ENCODE data around the gene IRF6.

The IRF6 gene

DNA sequence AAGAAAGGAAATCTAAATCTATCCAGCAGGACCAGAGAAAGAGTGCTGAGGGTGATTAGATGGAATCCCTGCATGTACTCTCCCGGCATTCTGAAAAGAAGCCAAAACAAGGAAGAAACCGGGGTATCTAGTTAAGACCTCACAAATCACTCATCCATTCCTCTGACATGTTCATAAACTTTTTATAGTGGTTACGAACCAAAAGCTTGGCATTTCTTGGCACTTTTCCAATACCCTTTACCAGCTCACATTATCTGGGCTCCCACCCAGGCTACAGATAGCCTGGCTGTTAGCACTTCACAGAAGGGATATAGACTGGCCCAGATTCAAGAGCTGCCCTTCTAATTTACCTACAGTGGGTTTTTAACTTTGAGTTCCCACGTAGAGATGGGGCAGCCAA, 19.8 kb downstream of the IRF6 start:
- DNase-seq, result no peak

DNA sequence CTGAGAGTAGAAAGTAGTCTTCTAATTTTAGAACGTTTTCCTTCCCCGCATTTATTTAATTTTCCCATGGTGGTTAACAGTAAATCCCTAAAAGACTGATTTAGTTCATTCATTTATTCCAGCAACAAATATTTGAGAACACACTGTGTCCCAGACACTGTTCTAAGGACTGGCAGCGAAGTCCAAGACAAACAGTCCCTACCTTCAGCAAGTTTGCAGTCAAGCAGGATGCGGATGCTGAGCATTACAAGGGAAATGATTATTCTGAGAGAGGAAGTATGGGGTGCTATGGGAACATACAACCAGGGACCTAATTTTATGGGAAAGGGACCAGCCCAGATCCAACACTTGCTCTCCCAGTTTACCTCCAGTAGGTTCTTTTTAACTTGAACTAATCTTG, 20.4 kb downstream of the IRF6 start:
- DNase-seq, result no peak

DNA sequence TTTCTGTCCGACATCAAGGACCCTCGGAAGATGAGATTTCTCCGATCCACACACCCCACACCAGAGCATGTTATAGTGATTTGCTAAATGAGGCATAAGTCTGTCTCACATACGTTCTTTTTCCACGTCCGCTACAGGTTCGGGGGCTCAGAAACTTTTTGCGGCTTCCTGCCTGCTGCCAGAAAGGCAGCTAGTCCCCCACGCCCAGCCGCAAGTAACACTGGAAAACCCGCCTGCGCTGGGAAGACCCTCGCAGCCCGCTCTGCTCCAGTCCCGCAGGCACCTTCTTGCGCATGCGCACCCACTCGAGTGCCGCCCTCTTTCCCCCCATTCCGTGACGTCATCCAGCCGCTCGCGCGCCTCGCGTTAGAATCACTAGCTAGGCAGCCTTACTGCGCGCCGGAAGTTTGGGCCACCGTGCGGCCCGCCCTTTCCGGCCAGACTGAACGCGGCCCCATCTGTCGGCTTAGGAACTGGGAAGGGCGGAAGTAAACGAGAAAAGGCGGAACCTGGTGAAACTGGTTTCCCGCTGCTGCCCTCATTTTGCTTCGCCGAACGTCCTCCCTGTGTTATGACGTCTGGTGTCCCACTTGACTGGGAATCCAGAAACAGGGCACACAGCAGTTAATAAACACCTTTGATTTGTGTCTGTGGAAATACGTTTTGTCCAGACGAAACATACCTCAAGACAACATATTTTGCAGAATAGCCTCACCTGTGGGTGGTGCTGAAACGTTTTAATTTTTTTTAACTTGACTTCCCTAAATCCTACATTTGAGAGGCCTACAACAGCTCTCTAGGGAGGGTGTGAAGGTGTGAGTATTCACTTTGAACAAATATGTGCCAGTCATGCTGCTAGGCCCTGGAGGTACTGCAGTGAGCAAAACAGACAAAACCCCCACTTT, 21.4 kb downstream of the IRF6 start, which contains the start of gene C1orf74:
Gene C1orf74, minus strand, starts transcription at position 295 of the 905 bp plus-strand sequence. CDS start 925 bp downstream, outside the sequence.
- peak; percentile 98 for DNase-seq

DNA sequence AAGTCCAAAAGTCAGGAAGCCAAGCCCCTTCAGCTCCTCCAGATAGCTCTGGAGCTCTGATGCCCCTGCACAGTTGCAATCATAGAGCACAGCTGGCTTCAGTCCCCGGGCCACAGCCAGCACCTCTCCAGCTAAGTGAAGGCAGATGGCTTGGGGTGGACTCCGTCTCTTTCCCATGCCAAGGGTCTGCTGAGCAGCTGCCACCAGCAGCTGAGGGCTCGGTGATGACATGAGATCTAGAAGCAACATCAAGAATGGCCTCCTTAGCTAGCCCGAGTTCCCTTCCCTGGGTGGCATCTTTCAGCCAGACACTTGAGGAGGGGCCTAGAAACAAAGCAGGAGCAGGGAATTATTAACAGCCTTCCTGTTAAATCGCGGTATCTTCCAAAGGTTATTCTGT, 22.6 kb downstream of the IRF6 start:
- DNase-seq, result no peak

DNA sequence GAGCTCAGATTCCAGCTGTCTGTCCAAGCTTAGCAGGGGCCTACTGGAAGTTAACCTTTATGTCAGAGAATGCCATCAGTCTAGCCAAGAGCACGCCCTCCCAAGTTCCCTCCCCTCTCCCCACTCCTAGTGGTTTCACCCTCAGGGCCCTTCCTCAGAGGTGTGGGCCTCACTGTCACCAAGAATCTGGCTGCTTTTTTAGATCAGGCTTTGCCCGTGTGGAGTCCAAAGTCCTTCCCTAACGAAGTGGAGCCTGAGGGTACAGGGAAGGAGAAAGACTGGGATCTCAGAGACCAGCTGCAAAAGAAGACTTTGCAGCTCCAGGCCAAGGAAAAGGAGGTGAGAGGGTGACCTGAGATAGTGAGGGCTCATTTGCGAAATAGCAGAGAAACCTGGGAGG, 25.7 kb downstream of the IRF6 start:
- DNase-seq, result no peak

DNA sequence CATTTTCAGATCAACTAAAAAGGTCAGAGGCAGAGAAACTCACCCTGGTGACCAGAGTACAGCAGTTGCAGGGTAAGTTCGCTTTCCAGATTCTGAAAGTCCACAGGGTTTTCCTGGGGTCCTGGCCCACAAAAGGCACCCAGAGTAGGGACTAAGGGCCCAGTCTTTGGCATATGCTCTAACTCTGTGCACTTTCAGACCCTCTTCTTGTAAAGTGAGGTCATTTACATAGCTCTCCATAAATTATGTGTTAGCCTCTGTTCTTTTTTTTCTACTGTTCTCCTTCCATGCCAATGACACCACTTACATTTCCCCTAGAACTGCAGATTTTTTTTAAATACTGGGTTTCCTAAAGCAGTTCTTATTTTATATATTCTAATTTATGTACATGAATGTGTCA, 27.8 kb downstream of the IRF6 start:
- no peak for DNase-seq

DNA sequence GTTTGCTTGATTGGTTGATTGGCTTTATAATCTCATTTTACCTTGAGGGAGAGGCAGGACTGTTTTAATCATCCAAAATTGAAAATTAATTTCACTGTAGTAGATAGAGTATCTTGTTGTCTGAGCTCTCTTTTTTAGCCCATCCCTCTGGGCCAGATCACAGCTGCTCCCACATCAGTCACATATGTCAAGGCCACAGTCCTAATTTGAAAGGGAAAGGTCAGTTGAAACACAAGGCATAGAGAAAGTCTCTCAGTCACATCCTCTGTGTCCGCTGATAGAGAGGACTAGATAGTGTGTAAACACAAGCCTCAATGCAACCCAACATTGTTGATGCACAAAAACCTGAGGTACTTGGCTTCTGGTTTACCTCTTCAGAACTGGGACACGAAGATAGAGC, 28.4 kb downstream of the IRF6 start:
- DNase-seq, result no peak

DNA sequence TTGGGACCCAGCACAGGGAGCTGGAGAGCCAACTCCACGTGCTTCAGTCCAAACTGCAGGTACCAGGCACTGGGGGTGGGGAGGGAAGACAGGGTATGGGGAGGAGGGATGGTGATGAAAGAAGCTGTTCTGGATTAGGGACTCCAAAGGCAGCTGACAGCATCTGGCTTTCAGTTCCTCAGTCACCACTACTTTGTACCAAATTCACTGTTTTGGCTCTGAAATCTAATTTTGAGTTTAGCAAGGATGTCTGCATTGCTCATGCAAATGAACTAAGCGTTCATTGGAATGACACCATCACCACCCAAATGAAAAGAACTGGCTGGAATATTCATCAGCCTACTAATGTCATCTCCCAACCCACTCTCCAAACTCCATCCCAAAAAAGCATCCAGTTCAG, 30.3 kb downstream of the IRF6 start:
- DNase-seq, result no peak

DNA sequence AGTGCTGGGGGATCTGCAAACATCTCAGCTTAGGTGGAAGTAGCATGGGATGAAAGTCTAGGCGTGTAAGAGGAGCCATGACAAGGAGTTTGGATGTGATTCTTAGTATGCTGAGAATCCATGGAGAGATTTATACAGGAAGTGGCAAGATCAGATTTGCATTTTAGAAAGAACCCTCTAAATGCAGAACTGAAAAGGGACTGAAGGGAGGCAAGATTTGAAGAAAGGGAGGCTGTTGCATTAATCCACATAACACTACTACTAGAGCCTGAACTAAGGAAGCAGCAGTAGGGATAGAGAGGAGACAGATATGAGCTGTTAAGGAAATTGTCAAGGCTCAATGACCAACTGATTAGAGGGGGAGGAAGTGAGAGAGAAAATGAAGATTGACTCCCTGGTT, 31.4 kb downstream of the IRF6 start:
- DNase-seq, result no peak

DNA sequence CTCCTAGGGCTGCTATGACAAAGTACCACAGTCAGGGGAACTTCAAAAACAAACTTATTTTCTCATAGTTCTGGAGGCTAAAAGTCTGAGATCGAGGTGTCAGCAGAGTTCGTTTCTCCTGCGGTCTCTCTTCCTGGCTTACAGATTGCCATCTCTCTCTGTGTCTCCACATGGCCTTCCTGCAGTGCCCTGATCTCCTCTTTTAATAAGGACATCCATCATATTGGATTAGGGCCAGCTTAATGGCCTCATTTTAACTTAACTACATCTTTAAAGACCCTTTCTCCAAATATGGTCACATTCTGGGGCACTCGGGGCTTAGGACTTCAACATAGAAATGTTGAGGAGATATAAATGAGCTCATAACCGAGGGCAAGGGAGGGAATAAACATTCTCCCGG, 33.8 kb downstream of the IRF6 start:
- no peak for DNase-seq

DNA sequence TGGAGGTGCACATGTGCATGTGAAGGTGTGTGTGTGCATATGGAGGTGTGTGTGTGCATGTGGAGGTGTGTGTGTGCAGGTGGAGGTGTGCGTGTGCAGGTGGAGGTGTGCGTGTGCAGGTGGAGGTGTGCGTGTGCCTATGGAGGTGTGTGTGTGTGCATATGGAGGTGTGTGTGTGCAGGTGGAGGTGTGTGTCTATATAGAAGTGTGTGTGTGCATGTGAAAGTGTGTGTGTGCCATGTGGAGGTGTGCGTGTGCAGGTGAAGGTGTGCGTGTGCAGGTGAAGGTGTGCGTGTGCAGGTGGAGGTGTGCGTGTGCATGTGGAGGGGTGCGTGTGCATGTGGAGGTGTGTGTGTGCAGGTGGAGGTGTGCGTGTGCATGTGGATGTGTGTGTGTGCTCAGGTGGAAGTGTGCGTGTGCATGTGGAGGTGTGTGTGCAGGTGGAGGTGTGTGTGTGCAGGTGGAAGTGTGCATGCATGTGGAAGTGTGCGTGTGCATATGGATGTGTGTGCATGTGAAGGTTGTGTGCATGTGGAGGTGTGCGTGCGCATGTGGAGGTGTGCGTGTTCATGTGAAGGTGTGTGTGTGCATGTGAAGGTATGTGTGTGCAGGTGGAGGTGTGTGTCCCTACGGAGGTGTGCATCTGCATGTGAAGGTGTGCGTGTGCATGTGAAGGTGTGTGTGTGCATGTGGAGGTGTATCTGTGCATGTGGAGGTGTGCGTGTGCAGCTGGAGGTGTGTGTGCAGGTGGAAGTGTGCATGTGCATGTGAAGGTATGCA, 35.1 kb downstream of the IRF6 start:
- no peak for DNase-seq

DNA sequence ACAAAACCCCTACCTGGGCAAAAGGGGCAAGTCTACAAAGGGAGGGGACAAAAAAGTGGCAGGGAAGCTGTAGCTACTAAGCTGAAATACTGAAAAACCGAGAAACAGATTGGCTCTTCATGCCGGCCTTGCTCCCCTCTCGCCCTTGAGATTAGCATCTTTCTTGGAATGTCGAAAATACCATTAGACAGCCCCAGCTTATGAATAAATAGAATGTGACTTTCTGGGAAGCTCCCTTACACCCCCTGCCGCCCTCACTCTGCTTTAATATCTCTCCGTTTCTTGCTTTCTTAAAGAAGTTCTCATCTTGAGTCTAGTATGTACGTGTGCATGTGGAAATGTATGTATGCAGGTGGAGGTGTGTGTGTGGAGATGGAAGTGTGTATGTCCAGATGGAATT, 36.0 kb downstream of the IRF6 start:
- no peak for DNase-seq

DNA sequence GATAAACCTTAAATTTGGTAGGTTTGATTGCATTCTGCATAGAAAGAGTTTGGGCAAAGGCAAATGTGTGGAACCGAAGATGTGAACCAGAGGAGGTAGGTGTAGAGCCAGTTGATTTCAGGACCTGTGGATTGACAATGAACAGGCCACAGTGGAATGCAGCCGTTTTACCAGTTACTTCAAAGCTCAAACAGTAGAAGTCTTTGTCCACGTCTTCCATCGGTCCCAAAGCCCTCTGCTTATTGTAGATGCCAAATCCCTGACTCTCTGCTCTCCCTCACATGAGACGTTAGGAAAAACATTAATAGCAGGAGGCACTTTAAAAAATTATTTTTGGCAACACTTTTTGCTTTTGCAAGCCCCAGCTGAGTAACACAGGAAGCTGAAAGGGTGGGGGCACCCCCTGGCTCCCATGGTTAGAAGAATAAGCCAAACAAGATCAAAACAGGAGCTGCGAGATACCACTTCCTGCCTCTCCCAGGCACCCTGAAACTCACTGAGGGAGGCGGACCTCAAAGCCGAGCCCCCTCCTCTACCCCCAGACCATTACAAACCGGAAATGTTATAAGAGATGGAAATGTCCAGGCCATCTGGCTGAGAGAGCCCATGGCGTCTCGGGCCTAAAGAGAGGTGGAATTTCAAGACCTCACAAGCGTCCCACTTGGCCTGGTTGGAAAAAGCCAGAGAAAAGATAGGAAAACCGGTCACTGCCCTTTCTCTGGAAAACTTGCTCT, 36.6 kb downstream of the IRF6 start:
- DNase-seq, result no peak

DNA sequence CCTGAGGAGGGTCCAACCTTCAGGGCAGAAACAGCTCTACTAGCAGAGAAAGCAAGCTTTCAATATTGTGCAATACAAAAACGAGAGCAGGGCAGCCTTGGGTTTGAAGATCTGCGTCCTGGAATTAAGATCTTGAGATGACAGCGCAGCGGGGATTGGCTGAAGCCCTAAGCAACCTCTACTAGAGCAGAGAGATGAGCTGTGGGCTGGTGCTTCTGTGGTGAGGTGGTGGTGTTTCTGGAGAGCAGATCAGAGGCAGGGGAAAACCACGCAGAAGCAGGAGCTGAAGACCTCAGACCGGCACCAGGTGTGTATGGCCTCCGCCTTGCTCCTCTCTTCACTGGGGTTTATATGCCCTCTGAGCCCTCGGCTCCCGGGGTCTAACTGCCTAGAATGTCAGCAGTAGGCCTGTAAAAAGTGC, 37.6 kb downstream of the IRF6 start:
- no peak for DNase-seq

DNA sequence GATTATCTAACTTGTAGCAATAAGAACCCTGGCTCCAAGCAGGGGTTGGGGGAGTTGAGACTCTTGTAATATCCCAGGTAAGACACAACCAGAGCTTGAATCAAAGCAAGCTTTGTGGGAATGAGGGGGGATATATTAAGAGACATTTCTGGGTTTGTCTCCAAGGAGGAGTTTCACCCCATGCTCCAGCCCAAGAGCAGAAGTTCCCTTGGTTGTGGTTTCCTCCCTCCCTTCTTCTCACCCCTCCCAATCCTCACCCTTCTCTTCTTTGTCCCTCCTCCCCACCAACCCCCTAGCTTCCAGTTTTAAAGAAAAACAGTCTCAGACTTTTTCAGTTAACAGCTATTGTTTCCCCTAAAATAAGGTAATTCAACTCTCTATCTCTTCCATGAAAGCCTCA, 38.2 kb downstream of the IRF6 start:
- no peak for DNase-seq

DNA sequence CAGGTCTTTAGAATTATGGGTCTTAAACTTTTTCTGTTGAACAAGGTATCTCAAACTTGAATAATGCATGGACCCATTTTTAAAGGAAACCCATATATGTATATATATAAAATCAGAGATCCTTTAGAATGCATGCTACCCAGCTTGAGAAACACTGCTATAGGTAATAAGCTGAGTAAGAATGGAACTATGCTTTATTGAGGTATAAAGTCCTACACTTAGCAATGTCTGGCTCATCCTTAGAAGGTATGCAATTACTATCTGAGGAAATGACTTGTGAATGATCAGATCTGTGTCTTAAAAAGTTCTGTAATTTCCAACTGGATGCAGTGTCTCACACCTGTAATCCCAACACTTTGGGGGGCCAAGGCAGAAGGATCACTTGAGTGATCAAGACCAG, 38.8 kb downstream of the IRF6 start:
- DNase-seq, result no peak

DNA sequence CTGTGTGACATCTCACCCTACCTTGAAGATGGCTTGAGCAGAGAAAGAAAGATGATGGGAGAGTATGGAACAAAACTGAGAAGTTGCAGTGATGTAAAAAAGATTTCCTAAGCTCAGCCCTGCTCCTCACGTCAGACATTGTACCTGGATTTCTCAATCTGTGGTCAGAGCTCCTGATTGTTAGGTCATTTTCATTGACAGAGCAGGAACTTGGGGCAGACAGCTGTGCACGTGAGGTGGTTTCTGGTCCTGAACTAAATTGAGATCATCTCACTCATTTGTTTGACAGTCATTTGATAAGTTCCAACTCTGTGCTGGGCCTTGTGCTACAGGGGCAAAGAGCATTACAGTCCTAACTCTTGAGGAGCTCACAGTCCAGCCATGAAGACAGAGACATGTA, 39.9 kb downstream of the IRF6 start:
- no peak for DNase-seq

DNA sequence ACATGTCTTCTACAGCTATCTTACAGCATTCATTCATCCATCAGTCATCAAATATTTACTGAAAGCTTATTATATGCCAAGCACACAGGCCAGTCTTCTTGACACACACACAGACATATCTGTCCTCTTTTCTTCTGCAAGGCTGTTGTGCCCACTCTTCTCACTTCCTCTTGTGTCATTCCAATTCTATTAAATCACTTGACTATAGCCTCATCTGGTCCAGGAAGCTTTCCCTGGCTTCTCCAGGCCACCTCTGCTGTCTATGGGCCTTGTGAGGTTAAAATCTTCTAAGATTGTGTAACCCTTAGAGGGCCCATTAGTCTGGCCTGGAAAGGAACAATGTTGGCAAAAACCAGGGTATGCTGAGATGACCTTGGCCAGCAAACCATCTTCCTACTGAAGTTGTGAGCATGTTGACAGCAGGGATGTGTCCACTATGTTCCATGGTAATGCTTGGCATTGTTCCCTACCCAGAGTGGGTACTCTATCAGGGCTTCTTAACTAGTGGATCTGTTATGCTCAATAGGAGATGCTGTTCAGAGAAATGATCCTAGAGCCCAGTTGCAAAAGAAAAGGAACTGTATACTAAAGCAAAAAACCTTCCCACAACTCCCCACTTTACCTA, 44.8 kb downstream of the IRF6 start:
- DNase-seq, result no peak

DNA sequence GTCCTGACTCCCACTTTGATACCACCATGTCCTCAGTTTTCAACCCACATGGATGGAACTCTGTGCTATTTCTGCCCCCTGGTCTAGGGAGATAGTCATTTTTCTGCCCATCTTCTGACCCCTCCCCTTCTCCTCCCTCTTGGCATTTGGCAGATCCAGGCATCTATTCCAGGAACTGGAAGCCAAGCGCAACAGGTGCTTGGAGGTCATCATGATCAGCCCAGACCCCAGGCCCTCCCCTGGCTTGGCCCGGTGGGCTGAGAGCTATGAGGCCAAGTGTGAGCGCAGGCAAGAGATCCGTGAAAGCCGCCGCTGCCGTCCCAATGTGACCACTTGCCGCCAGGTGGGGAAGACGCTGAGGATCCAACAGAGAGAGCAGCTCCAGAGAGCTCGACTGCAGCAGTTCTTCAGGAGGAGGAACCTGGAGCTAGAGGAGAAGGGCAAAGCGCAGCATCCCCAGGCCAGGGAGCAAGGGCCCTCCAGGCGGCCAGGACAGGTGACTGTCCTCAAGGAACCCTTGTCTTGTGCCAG, 46.0 kb downstream of the IRF6 start:
- DNase-seq, result no peak

DNA sequence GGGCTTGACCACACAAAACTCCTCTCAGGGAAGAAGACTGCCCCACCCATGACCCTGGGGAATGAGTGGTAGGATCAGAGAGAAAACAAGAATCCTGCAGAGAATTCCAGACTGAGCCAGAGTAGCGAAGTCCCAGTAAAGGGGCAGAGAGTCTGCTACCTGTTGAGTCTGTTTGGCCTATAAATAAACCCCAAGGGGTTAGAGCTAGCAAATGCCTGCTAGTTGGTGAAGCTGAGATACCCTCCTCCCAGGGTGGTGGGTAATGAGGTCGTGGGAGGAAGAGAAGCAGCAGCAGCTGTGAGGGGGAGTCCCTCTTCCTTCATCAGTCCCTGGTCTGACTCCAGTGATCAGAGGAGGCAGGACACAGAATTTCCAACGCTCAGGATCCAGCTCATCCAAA, 47.5 kb downstream of the IRF6 start:
- no peak for DNase-seq

DNA sequence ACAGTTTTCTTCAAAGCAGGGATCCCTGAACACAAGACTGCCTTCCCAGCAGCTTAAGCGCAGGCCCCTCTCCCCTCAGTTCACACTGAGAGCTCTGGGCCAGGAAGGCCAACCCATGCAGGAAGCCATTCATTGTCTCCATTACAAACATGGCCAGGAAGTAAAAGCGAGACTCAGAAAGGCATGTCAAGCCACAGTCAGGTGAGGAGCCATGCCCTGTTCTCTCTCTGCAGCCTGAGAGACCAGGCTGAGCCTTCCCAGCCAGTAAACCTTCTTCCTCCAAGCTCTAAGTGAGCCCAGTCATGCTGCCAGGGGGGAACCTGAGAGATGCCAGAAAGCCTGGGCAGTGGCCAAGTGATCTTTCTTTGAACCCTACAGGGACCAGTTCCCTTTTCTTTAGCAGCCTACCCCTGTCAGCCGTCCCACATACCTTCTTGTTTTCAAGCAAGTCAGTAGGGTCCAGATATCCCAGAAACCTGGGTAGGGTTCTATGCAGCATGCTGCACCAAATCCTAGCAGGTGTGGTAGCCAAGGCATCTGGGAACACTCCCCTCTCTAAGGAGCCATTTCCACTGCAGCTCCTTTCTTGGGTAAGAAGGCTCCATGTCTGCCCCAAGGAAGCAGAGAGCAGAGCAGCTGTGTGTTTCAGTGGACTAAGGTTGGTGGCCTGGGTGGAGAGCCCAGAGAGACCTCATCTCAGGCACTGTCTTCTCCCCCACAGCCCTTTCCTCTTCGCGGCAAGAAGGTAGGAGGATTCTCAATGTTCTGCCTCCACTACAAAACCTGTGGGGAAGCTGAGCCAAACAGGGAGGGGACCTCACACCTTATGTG, 49.1 kb downstream of the IRF6 start:
- DNase-seq, result no peak
